ENCODE data around the gene SPATS2L. TPM values are rescaled to one million over a fixed set of nuclear protein-coding genes. Genes with fewer than 3 reads are reported as not detected.
A peak's percentile ranks its signal among the peaks of the same experiment; 100 is the strongest.

Gene SPATS2L
- total and polyA plus RNA-seq, 12 donors, result 23.4 to 104 (median 71.8) TPM

DNA sequence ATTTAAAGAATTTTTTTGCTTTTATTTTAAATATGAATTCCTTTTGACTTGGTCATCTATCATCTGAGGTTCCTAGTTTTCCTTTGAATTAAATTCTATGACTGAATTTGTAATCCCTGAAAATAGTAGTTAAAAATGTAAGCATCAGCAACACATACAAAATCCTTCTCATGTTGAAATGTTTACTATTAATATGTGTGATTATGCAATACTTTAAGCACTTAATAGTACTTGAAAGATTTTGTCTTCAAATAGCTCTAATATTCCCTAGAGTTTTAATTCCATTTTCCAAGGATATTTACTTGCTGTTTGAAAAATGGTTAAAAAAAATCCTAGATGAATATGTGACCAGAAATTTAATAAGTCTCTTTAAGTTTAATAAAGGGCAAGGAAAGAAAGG, 26.6 kb upstream of the SPATS2L start:
- H3K36me3 ChIP-seq, result no peaks in the 10 kb centered on the region
- H3K27me3 ChIP-seq, result no peaks in the 10 kb centered on the region
- H3K27ac ChIP-seq, result no peak overlapping the region
- TF ChIP-seq, protein P1, sequence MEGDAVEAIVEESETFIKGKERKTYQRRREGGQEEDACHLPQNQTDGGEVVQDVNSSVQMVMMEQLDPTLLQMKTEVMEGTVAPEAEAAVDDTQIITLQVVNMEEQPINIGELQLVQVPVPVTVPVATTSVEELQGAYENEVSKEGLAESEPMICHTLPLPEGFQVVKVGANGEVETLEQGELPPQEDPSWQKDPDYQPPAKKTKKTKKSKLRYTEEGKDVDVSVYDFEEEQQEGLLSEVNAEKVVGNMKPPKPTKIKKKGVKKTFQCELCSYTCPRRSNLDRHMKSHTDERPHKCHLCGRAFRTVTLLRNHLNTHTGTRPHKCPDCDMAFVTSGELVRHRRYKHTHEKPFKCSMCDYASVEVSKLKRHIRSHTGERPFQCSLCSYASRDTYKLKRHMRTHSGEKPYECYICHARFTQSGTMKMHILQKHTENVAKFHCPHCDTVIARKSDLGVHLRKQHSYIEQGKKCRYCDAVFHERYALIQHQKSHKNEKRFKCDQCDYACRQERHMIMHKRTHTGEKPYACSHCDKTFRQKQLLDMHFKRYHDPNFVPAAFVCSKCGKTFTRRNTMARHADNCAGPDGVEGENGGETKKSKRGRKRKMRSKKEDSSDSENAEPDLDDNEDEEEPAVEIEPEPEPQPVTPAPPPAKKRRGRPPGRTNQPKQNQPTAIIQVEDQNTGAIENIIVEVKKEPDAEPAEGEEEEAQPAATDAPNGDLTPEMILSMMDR (IDR thresholded peaks at IDR 0.05), result no peak
- no peak for ATAC-seq
- intact Hi-C loops (cut with DNase I), result no loop called here
- DNase-seq, result no peak
- no peak overlapping the region for H3K4me3 ChIP-seq
- H3K9me3 ChIP-seq, result no peaks in the 10 kb centered on the region
- peaks cover 0 to 8% (median 0%) of the 10 kb centered on the region in 9 donors for H3K4me1 ChIP-seq

DNA sequence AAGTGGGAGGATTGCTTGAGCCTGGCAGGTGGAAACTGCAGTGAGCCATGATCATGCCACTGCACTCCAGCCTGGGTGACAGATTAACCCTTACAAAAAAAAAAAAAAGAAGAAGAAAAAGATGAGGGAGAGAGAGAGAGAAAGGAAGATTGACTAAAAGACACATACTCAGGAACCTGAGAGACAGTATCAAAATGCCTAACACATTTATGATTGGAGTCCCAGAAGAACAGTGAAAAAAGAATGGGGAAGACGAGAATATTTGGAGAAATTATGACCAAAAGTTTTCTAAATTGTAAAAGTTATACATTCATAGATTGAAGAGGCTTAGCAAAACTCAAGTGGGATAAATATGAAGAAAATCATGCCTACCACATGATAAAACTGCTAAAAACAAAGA, 19.9 kb upstream of the SPATS2L start:
- 48 to 56% methylated on average over 1 of the region's 1 CpG for WGBS, 2 donors
- DNase-seq (no peak), ATAC-seq (no peak)
- no peaks in the 10 kb centered on the region for H3K4me1 ChIP-seq
- H3K27me3 ChIP-seq, result no peaks in the 10 kb centered on the region
- no peaks in the 10 kb centered on the region for H3K36me3 ChIP-seq
- H3K27ac ChIP-seq, result no peak overlapping the region
- TF ChIP-seq, protein P1 (IDR thresholded peaks at IDR 0.05), result no peak
- no peak overlapping the region for H3K4me3 ChIP-seq
- H3K9me3 ChIP-seq, result peaks cover 0 to 4% (median 0%) of the 10 kb centered on the region in 11 donors
- intact Hi-C loops (cut with DNase I), result no loop called here

DNA sequence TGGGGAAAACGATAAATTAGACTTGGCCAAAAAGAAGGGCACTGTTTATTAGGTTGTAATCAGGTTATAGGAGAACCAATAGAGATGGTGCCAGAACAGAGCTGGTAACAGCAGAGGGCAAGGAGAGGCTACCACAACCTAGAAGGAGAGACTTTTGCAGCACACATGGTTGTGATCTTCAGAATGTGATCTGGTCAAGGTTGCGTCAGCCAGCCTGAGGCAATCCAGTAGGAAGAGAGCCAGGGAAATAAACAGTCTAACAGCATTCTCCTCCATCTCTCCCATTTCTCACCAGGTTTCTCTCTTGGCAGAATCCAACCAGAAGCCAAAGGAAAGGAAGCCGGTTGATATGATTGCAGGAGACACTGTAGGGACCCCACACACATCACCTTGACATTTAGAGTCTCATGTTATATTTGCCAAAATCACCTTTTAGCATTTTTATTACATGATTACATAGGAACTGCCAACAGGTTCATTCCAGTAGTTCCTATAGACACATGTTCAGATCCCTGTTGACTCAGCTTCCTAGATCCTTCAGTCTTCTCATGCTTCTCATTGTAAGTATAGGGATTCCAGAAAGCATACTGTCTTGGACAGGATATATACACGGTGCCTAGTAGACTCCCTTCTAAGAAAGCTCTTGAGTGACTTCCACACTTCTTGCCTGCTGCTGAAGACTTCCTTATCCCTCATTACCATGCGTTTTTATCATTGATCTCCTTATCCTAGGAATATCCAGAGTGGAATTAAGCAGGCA, 17.6 kb upstream of the SPATS2L start:
- no peaks in the 10 kb centered on the region for H3K4me1 ChIP-seq
- TF ChIP-seq, protein P1 (IDR thresholded peaks at IDR 0.05), result no peak
- H3K9me3 ChIP-seq, result peaks cover 0 to 4% (median 0%) of the 10 kb centered on the region in 11 donors
- H3K36me3 ChIP-seq, result no peaks in the 10 kb centered on the region
- DNase-seq (no peak), ATAC-seq (peak in 1 of 8 donors; percentile 37)
- no peaks in the 10 kb centered on the region for H3K27me3 ChIP-seq
- WGBS, 2 donors, result 81 to 83% methylated on average over 5 of the region's 5 CpGs
- intact Hi-C loops (cut with DNase I), result no loop called here
- no peak overlapping the region for H3K27ac ChIP-seq
- no peak overlapping the region for H3K4me3 ChIP-seq

DNA sequence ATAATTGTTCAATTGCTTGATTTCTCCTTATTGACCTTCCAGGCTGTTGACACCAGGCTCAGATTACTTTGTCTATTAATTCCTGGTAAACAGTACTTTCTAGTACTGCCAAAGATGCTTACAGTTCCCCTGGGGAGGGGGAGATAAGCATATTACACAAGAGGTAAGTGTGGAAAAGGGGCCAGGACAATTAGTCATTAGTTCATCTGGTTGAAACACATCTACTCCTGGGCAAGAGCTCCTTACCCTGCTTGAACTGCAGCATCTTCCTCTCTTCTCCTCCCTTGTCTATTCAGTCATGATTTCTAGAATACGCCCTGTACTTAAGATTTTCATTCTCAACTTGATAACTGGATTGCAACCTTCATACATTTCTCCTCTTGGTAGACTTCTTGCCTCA, 10.4 kb upstream of the SPATS2L start:
- DNase-seq (no peak), ATAC-seq (no peak)
- H3K4me1 ChIP-seq, result peaks cover 0 to 7% (median 0%) of the 10 kb centered on the region in 9 donors
- H3K4me3 ChIP-seq, result no peak overlapping the region
- TF ChIP-seq, protein P1 (IDR thresholded peaks at IDR 0.05), result no peak
- no peaks in the 10 kb centered on the region for H3K27me3 ChIP-seq
- intact Hi-C loops (cut with DNase I), result no loop called here
- no peaks in the 10 kb centered on the region for H3K9me3 ChIP-seq
- WGBS, 2 donors, result 95 to 100% methylated on average over 1 of the region's 1 CpG
- no peaks in the 10 kb centered on the region for H3K36me3 ChIP-seq
- H3K27ac ChIP-seq, result no peak overlapping the region
